Endothelial cell of umbilical vein (primary cell): ENCODE data around the gene DDX55. TPM values are rescaled to one million over a fixed set of nuclear protein-coding genes. Genes with fewer than 3 reads are reported as not detected.
"Not testable (repeated sequence)": the region's sequence is repeated elsewhere in the genome, so short reads cannot be mapped to it uniquely, and the experiment has no call there.

ENCODE experiments used
- BruUV-seq: library from RNA; stranded (reverse); fragments of 400-500 nt; replicated peaks from 2 replicates; lab custom pipeline; 2021; lab: Mats Ljungman, UMichigan
- CTCF ChIA-PET: fragments of 300-600, 350-600 bp; sonication (Branson Sonifier 250); formaldehyde crosslinking; loops from one replicate; lab custom pipeline; 2021; ENCODE audit warnings: antibody characterized with exemption, inconsistent platforms; lab: Charles Lee
- POLR2A ChIA-PET: fragments of 300-600, 350-600 bp; sonication (Branson Sonifier 250); formaldehyde crosslinking; loops from one replicate; lab custom pipeline; 2021; ENCODE audit warnings: antibody characterized with exemption, inconsistent platforms; lab: Charles Lee
- DNase-seq: peaks from one replicate; pipeline ENCODE4 v3.0.0-alpha.2; 2011; ENCODE audit warnings: low read depth, low spot score
- FAIRE-seq: peaks from 2 replicates; lab custom pipeline; 2011; peaks lifted over from hg19 to GRCh38; lab: Jason Lieb, UNC
- H2AFZ ChIP-seq: 2 replicates; pipeline ENCODE4 v1.6.0; 2012; ENCODE audit warnings: low read depth, low read length, control low read depth, inconsistent platforms
- H3K27ac ChIP-seq: 2 replicates; pipeline ENCODE4 v1.5.1; 2011; ENCODE audit warnings: low read depth, mild to moderate bottlenecking, control low read depth, low read length, moderate library complexity; ENCODE audit not compliant: insufficient read depth
- H3K27me3 ChIP-seq, 2 experiments: 2 replicates each; pipeline versions ENCODE4 v1.6.0 to v1.6.1; 2011; ENCODE audit warnings: low read length in 2 of 2, mixed read lengths in 1 of 2; ENCODE audit not compliant: control insufficient read depth in 2 of 2, insufficient read depth in 2 of 2
- H3K36me3 ChIP-seq, 2 experiments: 2 replicates in 1 of 2; 3 replicates in 1 of 2; pipeline ENCODE4 v1.5.1; 2011; ENCODE audit warnings: low read length in 2 of 2, mild to moderate bottlenecking in 1 of 2, moderate library complexity in 1 of 2; ENCODE audit not compliant: control insufficient read depth in 2 of 2, insufficient read depth in 2 of 2; ENCODE audit errors: extremely low read depth in 1 of 2
- H3K4me1 ChIP-seq: 3 replicates; pipeline ENCODE4 v1.5.1; 2011; ENCODE audit warnings: mild to moderate bottlenecking, low read length; ENCODE audit not compliant: control insufficient read depth, insufficient read depth; ENCODE audit errors: extremely low read depth
- H3K4me2 ChIP-seq: 2 replicates; pipeline ENCODE4 v1.6.1; 2011; ENCODE audit warnings: low read length, control low read depth, mixed read lengths; ENCODE audit not compliant: insufficient read depth
- H3K4me3 ChIP-seq, 3 experiments: fragments of 200-600 bp in 1 of 3; sonication (generic), shearing (Covaris generic) in 1 of 3; replicated peaks in 1 of 3; 2 replicates each; pipeline ENCODE4 v1.5.1; 2011 to 2016; ENCODE audit warnings: control low read depth in 3 of 3, low read length in 3 of 3, mild to moderate bottlenecking in 2 of 3, inconsistent platforms in 1 of 3, low read depth in 1 of 3, moderate library complexity in 1 of 3; ENCODE audit not compliant: insufficient read depth in 1 of 3
- H3K79me2 ChIP-seq: 2 replicates; pipeline ENCODE4 v1.6.0; 2012; ENCODE audit warnings: low read length, inconsistent platforms; ENCODE audit not compliant: control insufficient read depth, insufficient read depth
- H3K9ac ChIP-seq: replicated peaks from 2 replicates; pipeline ENCODE3; 2011; ENCODE audit warnings: low read length, control low read depth; ENCODE audit not compliant: insufficient read depth; ENCODE audit errors: extremely low read depth
- H3K9me1 ChIP-seq: replicated peaks from 3 replicates; pipeline ENCODE4 v1.6.0; 2011; ENCODE audit warnings: mild to moderate bottlenecking, low read length; ENCODE audit not compliant: control insufficient read depth, insufficient read depth; ENCODE audit errors: extremely low read depth
- H3K9me3 ChIP-seq: replicated peaks from 2 replicates; pipeline ENCODE4 v1.5.1; 2012; ENCODE audit warnings: low read length, inconsistent platforms; ENCODE audit not compliant: control insufficient read depth, insufficient read depth
- H4K20me1 ChIP-seq: replicated peaks from 2 replicates; pipeline ENCODE3; 2011; ENCODE audit warnings: mild to moderate bottlenecking, low read length; ENCODE audit not compliant: control insufficient read depth, insufficient read depth; ENCODE audit errors: extremely low read depth
- JUN ChIP-seq: IDR thresholded peaks from 2 replicates; pipeline ENCODE4 v1.6.1; 2011; ENCODE audit warnings: borderline replicate concordance, low read depth; ENCODE audit not compliant: insufficient read length, insufficient read depth
- MYC ChIP-seq: IDR thresholded peaks from one replicate; pipeline ENCODE4 v1.6.1; 2011; ENCODE audit warnings: mild to moderate bottlenecking, low read depth, low read length
- POLR2A ChIP-seq: IDR thresholded peaks from 2 replicates; pipeline ENCODE4 v1.6.1; 2012; ENCODE audit warnings: low read depth, mild to moderate bottlenecking, control low read depth, low read length
- dilution Hi-C: fragments of 300-500 bp; cut with MboI; formaldehyde crosslinking; loops from one replicate; pipeline ENCODE4 v1.15.0; 2019; ENCODE audit warnings: low sequenced_read_pairs; ENCODE audit not compliant: extremely low pct_ligation_motif_present
- intact Hi-C: fragments of 100-400 bp; cut with micrococcal nuclease; formaldehyde crosslinking; loops from one replicate; pipeline ENCODE4 v1.10.0; 2022
- polyA plus RNA-seq, 4 experiments: library from polyadenylated mRNA; depleted of rRNA in 3 of 4; stranded (reverse) in 3 of 4; unstranded in 1 of 4; fragments of >200 nt; gene quantifications; 2 replicates each; pipeline versions ENCODE4 v1.2.1 to v1.2.3, GENCODE V29; 2011 to 2012; ENCODE audit warnings: missing spikeins in 1 of 4
- total RNA-seq: library from RNA; stranded (reverse); gene quantifications from 2 replicates; pipeline ENCODE4 v1.2.3, GENCODE V29; 2021

DDX55 gene
- total and polyA plus RNA-seq, 2 donors (not counting 3 experiments of a cell fraction or from before 2014, with no cell fraction given), result 17.8 to 25.9 TPM

DNA sequence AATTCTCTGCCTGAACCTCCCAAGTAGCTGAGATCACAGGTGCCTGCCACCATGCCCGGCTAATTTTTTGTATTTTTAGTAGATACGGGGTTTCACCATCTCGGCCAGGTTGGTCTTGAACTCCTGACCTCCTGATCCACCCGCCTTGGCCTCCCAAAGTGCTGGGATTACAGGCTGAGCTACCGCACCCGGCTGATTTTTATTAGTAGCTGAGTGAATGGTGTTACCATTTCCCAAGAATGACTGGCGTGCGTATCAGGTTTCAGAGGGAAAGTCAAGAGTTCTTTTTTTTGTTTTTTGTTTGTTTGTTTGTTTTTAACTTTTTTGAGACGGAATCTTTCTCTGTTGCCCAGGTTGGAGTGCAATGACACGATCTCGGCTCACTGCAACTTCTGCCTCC, 1.6 kb downstream of the DDX55 start:
- H4K20me1 ChIP-seq, CTCF ChIA-PET, H3K4me2 ChIP-seq, H3K27ac ChIP-seq, H3K4me3 ChIP-seq, H3K9me3 ChIP-seq, POLR2A ChIA-PET, H3K27me3 ChIP-seq, H3K9me1 ChIP-seq, H2AFZ ChIP-seq, intact Hi-C loops, H3K4me1 ChIP-seq, FAIRE-seq, BruUV-seq, H3K9ac ChIP-seq, DNase-seq: not testable (repeated sequence)
- dilution Hi-C loops, result loop anchor here (25.0 kb wide), 1 partner anchor 316 kb away; no protein-coding TSS in a partner anchor
- peaks cover 9 to 14% of the 10 kb centered on the region in 2 experiments for H3K36me3 ChIP-seq
- H3K79me2 ChIP-seq, result peaks cover 47% of the 10 kb centered on the region

DNA sequence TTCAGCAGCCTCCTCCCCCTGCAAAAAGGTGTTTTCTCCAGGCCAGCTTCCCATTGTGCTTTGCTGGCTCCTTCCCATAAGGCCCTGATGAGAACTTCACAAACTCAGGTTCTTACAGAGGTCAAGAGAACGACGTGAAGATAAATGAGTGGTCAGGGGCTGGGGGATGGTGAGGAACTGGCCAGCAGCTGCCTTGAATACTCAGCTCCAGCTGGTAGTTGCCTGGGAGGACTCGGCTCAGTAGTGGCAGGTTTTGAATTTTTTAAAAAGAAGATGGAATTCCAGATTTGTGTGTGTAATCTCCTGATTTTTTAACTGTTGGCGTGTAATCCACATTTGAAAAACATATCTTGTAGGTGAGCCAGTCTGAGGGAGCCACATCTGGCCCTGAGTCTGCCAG, 5.9 kb downstream of the DDX55 start:
- Histone ChIP-seq H3K4me2 (no peak overlapping the region), H3K9me1 (no peaks in the 10 kb centered on the region), H2AFZ (no peak overlapping the region), H3K27ac (no peak overlapping the region), H3K27me3 (no peaks in the 10 kb centered on the region), H4K20me1 (no peaks in the 10 kb centered on the region), H3K4me3 (no peak overlapping the region), H3K36me3 (peaks cover 26 to 35% of the 10 kb centered on the region in 2 experiments), H3K9me3 (no peaks in the 10 kb centered on the region), H3K4me1 (peaks cover 4% of the 10 kb centered on the region), H3K9ac (no peak overlapping the region), H3K79me2 (peaks cover 41% of the 10 kb centered on the region)
- POLR2A ChIA-PET, result no interaction called here
- FAIRE-seq, result no peak
- BruUV-seq, result no TSS peak
- TF ChIP-seq MYC (no peak), POLR2A (no peak), JUN (no peak)
- CTCF ChIA-PET, result no interaction called here
- dilution Hi-C loops (loop anchor here (25.0 kb wide), 1 partner anchor 320 kb away; no protein-coding TSS in a partner anchor), intact Hi-C loops (no loop called here)
- DNase-seq, result no peak
